ENCODE data around the gene HIGD2A. TPM values are rescaled to one million over a fixed set of nuclear protein-coding genes. Genes with fewer than 3 reads are reported as not detected.

The HIGD2A gene
- total and polyA plus RNA-seq, 2 donors (not counting 3 experiments of a cell fraction or from before 2014, with no cell fraction given) = 96.2 to 210 TPM

- H3K4me1 ChIP-seq (ENCODE audit: control insufficient read depth, extremely low read depth, insufficient read depth, low read length) = no peaks in the 10 kb centered on the region
- H3K79me2 ChIP-seq (ENCODE audit: control insufficient read depth, insufficient read depth, low read length) = no peaks in the 10 kb centered on the region
- H3K9ac ChIP-seq (replicated peaks; ENCODE audit: extremely low read depth, insufficient read depth, low read length) = no peak overlapping the region
- TF ChIP-seq CTCF (IDR thresholded peaks at IDR 0.05; ENCODE audit: extremely low read depth in 1 of 2, insufficient read depth in 1 of 2, low read depth in 1 of 2, low read length in 2 of 2) (no peak), POLR2AphosphoS5 (IDR thresholded peaks at IDR 0.05; ENCODE audit: insufficient read depth, low read depth, low read length) (no peak), MYC (IDR thresholded peaks at IDR 0.05; ENCODE audit: low read depth, low read length) (no peak), GATA2 (IDR thresholded peaks at IDR 0.05; ENCODE audit: insufficient read depth, insufficient read length, low read depth, low read length) (no peak), EZH2 (IDR thresholded peaks at IDR 0.05; ENCODE audit: borderline replicate concordance, low read depth, low read length, severe bottlenecking) (no peak), JUN (IDR thresholded peaks at IDR 0.05; ENCODE audit: borderline replicate concordance, insufficient read depth, insufficient read length, low read depth) (no peak)
- no peak overlapping the region for H3K27ac ChIP-seq (ENCODE audit: insufficient read depth, low read depth, low read length)
- ChIA-PET CTCF (no interaction called here), POLR2A (no interaction called here)
- DNase-seq (ENCODE audit: low read depth, low spot score) (no peak), FAIRE-seq (no peak)
- no peak overlapping the region for H2AFZ ChIP-seq (ENCODE audit: low read depth, low read length)
- dilution Hi-C loops (cut with MboI; ENCODE audit: extremely low pct_ligation_motif_present, low sequenced_read_pairs) (no loop called here), intact Hi-C loops (cut with micrococcal nuclease) (no loop called here)
- no peak overlapping the region for H3K4me2 ChIP-seq (ENCODE audit: insufficient read depth, low read length)
- H4K20me1 ChIP-seq (replicated peaks; ENCODE audit: control insufficient read depth, extremely low read depth, insufficient read depth, low read length) = no peaks in the 10 kb centered on the region
- H3K9me1 ChIP-seq (replicated peaks; ENCODE audit: control insufficient read depth, extremely low read depth, insufficient read depth, low read length) = no peaks in the 10 kb centered on the region
- BruUV-seq (replicated peaks) = no TSS peak
- peaks cover 2 to 31% of the 10 kb centered on the region in 2 experiments for H3K36me3 ChIP-seq (ENCODE audit: control insufficient read depth in 2 of 2, extremely low read depth in 1 of 2, insufficient read depth in 2 of 2, low read length in 2 of 2)
- no peaks in the 10 kb centered on the region for H3K9me3 ChIP-seq (replicated peaks; ENCODE audit: control insufficient read depth, insufficient read depth, low read length)
- no peak overlapping the region for H3K4me3 ChIP-seq (replicated peaks in 1 of 3; ENCODE audit: insufficient read depth in 1 of 3, low read depth in 1 of 3, low read length in 3 of 3)
- H3K27me3 ChIP-seq (ENCODE audit: control insufficient read depth in 2 of 2, insufficient read depth in 2 of 2, low read length in 2 of 2) = no peaks in the 10 kb centered on the region
Observed at GRCh38 chr5:176396330-176396729, 7.8 kb downstream of the HIGD2A start.
